H9 (cell line): ENCODE measurements around the gene IL16. TPM values are rescaled to one million over a fixed set of nuclear protein-coding genes. Genes with fewer than 3 reads are reported as not detected.

Experiments used
- DNase-seq: peaks from one replicate; pipeline ENCODE4 v3.0.0-alpha.2; 2017
- H2AFZ ChIP-seq: one replicate; pipeline ENCODE4 v1.6.1; 2013; ENCODE audit warnings: mild to moderate bottlenecking, low read length, control low read depth, moderate library complexity
- H2AK5ac ChIP-seq: 2 replicates; pipeline ENCODE4 v1.6.1; 2013; ENCODE audit warnings: low read length, control low read depth, mixed read lengths; ENCODE audit not compliant: insufficient read length
- H2BK120ac ChIP-seq: one replicate; pipeline ENCODE4 v1.6.1; 2013; ENCODE audit warnings: low read depth, mild to moderate bottlenecking, low read length, control low read depth, inconsistent platforms; ENCODE audit not compliant: poor library complexity, severe bottlenecking
- H2BK12ac ChIP-seq: 2 replicates; pipeline ENCODE4 v1.6.1; 2013; ENCODE audit warnings: low read length, control low read depth, mixed read lengths, low read depth; ENCODE audit not compliant: insufficient read length
- H2BK15ac ChIP-seq: 2 replicates; pipeline ENCODE4 v1.6.1; 2013; ENCODE audit warnings: low read depth, low read length, control low read depth
- H2BK20ac ChIP-seq: one replicate; pipeline ENCODE4 v1.6.1; 2013; ENCODE audit warnings: low read depth, mild to moderate bottlenecking, low read length, control low read depth, inconsistent platforms; ENCODE audit not compliant: poor library complexity, severe bottlenecking
- H2BK5ac ChIP-seq: 2 replicates; pipeline ENCODE4 v1.6.1; 2013; ENCODE audit warnings: low read length, control low read depth, mixed read lengths; ENCODE audit not compliant: insufficient read length
- H3K14ac ChIP-seq: 2 replicates; pipeline ENCODE4 v1.6.1; 2013; ENCODE audit warnings: low read length, control low read depth; ENCODE audit not compliant: insufficient read depth
- H3K18ac ChIP-seq: 2 replicates; pipeline ENCODE4 v1.6.1; 2013; ENCODE audit warnings: low read depth, mild to moderate bottlenecking, mixed read lengths, low read length, control low read depth; ENCODE audit not compliant: insufficient read length
- H3K23ac ChIP-seq: 2 replicates; pipeline ENCODE4 v1.6.1; 2013; ENCODE audit warnings: low read length, control low read depth, mixed read lengths, low read depth; ENCODE audit not compliant: insufficient read length
- H3K23me2 ChIP-seq: 2 replicates; pipeline ENCODE4 v1.6.1; 2013; ENCODE audit warnings: low read depth, mild to moderate bottlenecking, mixed read lengths, low read length, control low read depth; ENCODE audit not compliant: insufficient read length, poor library complexity, severe bottlenecking
- H3K27ac ChIP-seq: 2 replicates; pipeline ENCODE4 v1.5.1; 2013; ENCODE audit warnings: low read length, control low read depth, mixed read lengths, low read depth; ENCODE audit not compliant: insufficient read length
- H3K27me3 ChIP-seq: 2 replicates; pipeline ENCODE4 v1.6.1; 2013; ENCODE audit warnings: low read length, control low read depth, inconsistent platforms; ENCODE audit not compliant: insufficient read depth
- H3K4ac ChIP-seq: 2 replicates; pipeline ENCODE4 v1.6.1; 2013; ENCODE audit warnings: low read depth, mild to moderate bottlenecking, control low read depth, inconsistent platforms, low read length, moderate library complexity
- H3K4me1 ChIP-seq: 2 replicates; pipeline ENCODE4 v1.6.1; 2013; ENCODE audit warnings: low read length, control low read depth, inconsistent platforms; ENCODE audit not compliant: insufficient read depth
- H3K4me2 ChIP-seq: 2 replicates; pipeline ENCODE4 v1.6.1; 2013; ENCODE audit warnings: low read length, control low read depth, mixed read lengths; ENCODE audit not compliant: insufficient read length, insufficient read depth
- H3K56ac ChIP-seq: 2 replicates; pipeline ENCODE4 v1.6.1; 2013; ENCODE audit warnings: low read depth, mild to moderate bottlenecking, mixed read lengths, low read length, control low read depth; ENCODE audit not compliant: insufficient read length
- H3K79me1 ChIP-seq: 2 replicates; pipeline ENCODE4 v1.6.1; 2013; ENCODE audit warnings: low read depth, mild to moderate bottlenecking, moderate library complexity, low read length, control low read depth, inconsistent platforms; ENCODE audit not compliant: insufficient read depth, poor library complexity, severe bottlenecking
- H3K79me2 ChIP-seq: 2 replicates; pipeline ENCODE4 v1.6.1; 2013; ENCODE audit warnings: low read length, control low read depth, inconsistent platforms; ENCODE audit not compliant: insufficient read depth
- H3K9ac ChIP-seq: 2 replicates; pipeline ENCODE4 v1.6.1; 2013; ENCODE audit warnings: low read length, control low read depth, mixed read lengths; ENCODE audit not compliant: insufficient read length; ENCODE audit errors: extremely low read depth
- H3K9me3 ChIP-seq: one replicate; pipeline ENCODE4 v1.6.1; 2013; ENCODE audit warnings: low read depth, low read length, inconsistent platforms; ENCODE audit not compliant: control insufficient read depth
- H3T11ph ChIP-seq: one replicate; pipeline ENCODE4 v1.6.1; 2013; ENCODE audit warnings: mild to moderate bottlenecking, low read length, control low read depth, inconsistent platforms
- H4K20me1 ChIP-seq: one replicate; pipeline ENCODE4 v1.6.1; 2013; ENCODE audit not compliant: control insufficient read depth, insufficient read length, insufficient read depth
- H4K5ac ChIP-seq: 2 replicates; pipeline ENCODE4 v1.6.1; 2013; ENCODE audit warnings: low read depth, mild to moderate bottlenecking, mixed read lengths, low read length, control low read depth; ENCODE audit not compliant: insufficient read length
- H4K8ac ChIP-seq: replicated peaks from 2 replicates; pipeline ENCODE4 v1.6.1; 2013; ENCODE audit warnings: low read length, control low read depth, mixed read lengths, low read depth; ENCODE audit not compliant: insufficient read length
- H4K91ac ChIP-seq: 2 replicates; pipeline ENCODE4 v1.6.1; 2013; ENCODE audit warnings: low read depth, mild to moderate bottlenecking, moderate library complexity, mixed read lengths, low read length, control low read depth; ENCODE audit not compliant: insufficient read length
- H3K27ac Mint-ChIP-seq, 3 experiments: 2 replicates in 2 of 3; 3 replicates in 1 of 3; pipeline ENCODE4 v1.8.0; 2020 to 2021; ENCODE audit warnings: mixed read lengths in 3 of 3, mild to moderate bottlenecking in 1 of 3, moderate library complexity in 1 of 3
- H3K27me3 Mint-ChIP-seq: 2 replicates; pipeline ENCODE4 v1.8.0; 2021; ENCODE audit warnings: low read depth, mild to moderate bottlenecking, moderate library complexity, mixed read lengths
- H3K36me3 Mint-ChIP-seq, 3 experiments: 2 replicates in 2 of 3; 3 replicates in 1 of 3; pipeline ENCODE4 v1.8.0; 2020 to 2021; ENCODE audit warnings: low read depth in 3 of 3, mixed read lengths in 3 of 3; ENCODE audit not compliant: insufficient read depth in 1 of 3
- H3K4me1 Mint-ChIP-seq, 2 experiments: 2 replicates each; pipeline ENCODE4 v1.8.0; 2020; ENCODE audit warnings: mixed read lengths in 2 of 2
- H3K4me3 Mint-ChIP-seq, 2 experiments: 2 replicates in 1 of 2; 3 replicates in 1 of 2; pipeline ENCODE4 v1.8.0; 2020 to 2021; ENCODE audit warnings: mild to moderate bottlenecking in 2 of 2, mixed read lengths in 2 of 2, moderate library complexity in 1 of 2
- H3K9me3 Mint-ChIP-seq, 2 experiments: 2 replicates in 1 of 2; 3 replicates in 1 of 2; pipeline ENCODE4 v1.8.0; 2020; ENCODE audit warnings: mild to moderate bottlenecking in 2 of 2, mixed read lengths in 2 of 2, moderate library complexity in 1 of 2
- WGBS: extraction: QIAGEN DNeasy Blood & Tissue Kit; methylation state at CpG from one replicate; pipeline ENCODE4 v1.1.7; 2013; ENCODE audit warnings: missing lambda C conversion rate, low lambda C conversion rate, mixed read lengths; ENCODE audit not compliant: insufficient read length; ENCODE audit errors: extremely low coverage; 5-methylcytosine and 5-hydroxymethylcytosine counted together
- total RNA-seq: library from RNA; stranded (reverse); gene quantifications from 2 replicates; pipeline ENCODE4 v1.2.1, GENCODE V29; 2021
- TF ChIP-seq, protein P1 (sequence below): fragments of 200-600 bp; sonication (generic); conservative IDR thresholded peaks from 3 replicates; pipeline ENCODE4 v1.8.0; 2021; ENCODE audit warnings: antibody characterized with exemption, mild to moderate bottlenecking

Gene IL16
- total RNA-seq, 1 experiment from 2014 or later, result 0.28 TPM

DNA sequence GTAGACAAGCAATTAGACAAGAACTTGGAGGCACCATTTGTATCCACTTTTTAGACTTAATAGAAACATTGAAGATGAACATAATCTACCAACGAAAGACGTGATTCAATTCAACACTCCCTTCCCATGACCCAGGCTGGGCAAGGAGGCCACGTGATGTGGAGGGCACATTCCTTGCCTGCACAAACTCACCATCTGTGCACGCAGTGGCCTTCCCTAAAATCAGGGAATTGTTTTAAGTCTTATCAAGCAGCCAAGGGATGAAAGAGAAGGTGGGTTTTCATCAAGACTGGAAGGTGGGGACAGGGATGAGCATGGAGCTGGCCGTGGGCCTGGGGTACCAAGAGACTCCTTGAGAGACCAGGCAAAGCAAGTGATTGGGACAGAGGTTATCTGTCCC is 113.8 kb downstream of the IL16 start:
- no peak overlapping the region for H2BK15ac ChIP-seq
- Mint-ChIP-seq H3K9me3 (no peaks in the 10 kb centered on the region), H3K27me3 (no peaks in the 10 kb centered on the region; the same call in 1 of the 2 replicates), H3K4me1 (no peaks in the 10 kb centered on the region), H3K4me3 (no peak overlapping the region), H3K27ac (no peak overlapping the region; a peak in 1 of 7 replicates), H3K36me3 (peaks cover 13 to 27% (median 17%) of the 10 kb centered on the region in 3 experiments; a peak in 6 of 7 replicates)
- H3K4me1 ChIP-seq, result no peaks in the 10 kb centered on the region
- no peak overlapping the region for H3K27ac ChIP-seq
- H3K23me2 ChIP-seq, result no peaks in the 10 kb centered on the region
- no peak overlapping the region for H2BK20ac ChIP-seq
- no peak overlapping the region for H3K4ac ChIP-seq
- no peak overlapping the region for H2BK5ac ChIP-seq
- no peaks in the 10 kb centered on the region for H3K79me1 ChIP-seq
- WGBS, result no CpG with 5 or more reads among the region's 5 CpGs
- no peak overlapping the region for H3K14ac ChIP-seq
- H3K23ac ChIP-seq, result no peak overlapping the region
- H2BK12ac ChIP-seq, result no peak overlapping the region
- H4K8ac ChIP-seq, result no peak overlapping the region
- no peak for DNase-seq
- no peak overlapping the region for H3T11ph ChIP-seq
- no peaks in the 10 kb centered on the region for H4K20me1 ChIP-seq
- H4K5ac ChIP-seq, result no peak overlapping the region
- TF ChIP-seq, protein P1, sequence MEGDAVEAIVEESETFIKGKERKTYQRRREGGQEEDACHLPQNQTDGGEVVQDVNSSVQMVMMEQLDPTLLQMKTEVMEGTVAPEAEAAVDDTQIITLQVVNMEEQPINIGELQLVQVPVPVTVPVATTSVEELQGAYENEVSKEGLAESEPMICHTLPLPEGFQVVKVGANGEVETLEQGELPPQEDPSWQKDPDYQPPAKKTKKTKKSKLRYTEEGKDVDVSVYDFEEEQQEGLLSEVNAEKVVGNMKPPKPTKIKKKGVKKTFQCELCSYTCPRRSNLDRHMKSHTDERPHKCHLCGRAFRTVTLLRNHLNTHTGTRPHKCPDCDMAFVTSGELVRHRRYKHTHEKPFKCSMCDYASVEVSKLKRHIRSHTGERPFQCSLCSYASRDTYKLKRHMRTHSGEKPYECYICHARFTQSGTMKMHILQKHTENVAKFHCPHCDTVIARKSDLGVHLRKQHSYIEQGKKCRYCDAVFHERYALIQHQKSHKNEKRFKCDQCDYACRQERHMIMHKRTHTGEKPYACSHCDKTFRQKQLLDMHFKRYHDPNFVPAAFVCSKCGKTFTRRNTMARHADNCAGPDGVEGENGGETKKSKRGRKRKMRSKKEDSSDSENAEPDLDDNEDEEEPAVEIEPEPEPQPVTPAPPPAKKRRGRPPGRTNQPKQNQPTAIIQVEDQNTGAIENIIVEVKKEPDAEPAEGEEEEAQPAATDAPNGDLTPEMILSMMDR, result no peak
- H2BK120ac ChIP-seq, result no peak overlapping the region
- no peak overlapping the region for H4K91ac ChIP-seq
- H3K9me3 ChIP-seq, result no peaks in the 10 kb centered on the region
- H3K9ac ChIP-seq, result no peak overlapping the region
- H3K79me2 ChIP-seq, result no peaks in the 10 kb centered on the region
- H3K27me3 ChIP-seq, result no peaks in the 10 kb centered on the region
- H3K56ac ChIP-seq, result no peak overlapping the region
- no peak overlapping the region for H2AK5ac ChIP-seq
- H2AFZ ChIP-seq, result no peak overlapping the region
- H3K18ac ChIP-seq, result no peak overlapping the region
- no peak overlapping the region for H3K4me2 ChIP-seq
